Measurements from ENCODE around the gene AUTS2.

Gene AUTS2

GRCh38 chr7:70770154-70770553 is 1171.9 kb downstream of the AUTS2 start:
- no peak for DNase-seq

- DNase-seq, result no peak
These were observed 1173.2 kb downstream of the AUTS2 start for GRCh38 chr7:70771451-70771850.

DNA sequence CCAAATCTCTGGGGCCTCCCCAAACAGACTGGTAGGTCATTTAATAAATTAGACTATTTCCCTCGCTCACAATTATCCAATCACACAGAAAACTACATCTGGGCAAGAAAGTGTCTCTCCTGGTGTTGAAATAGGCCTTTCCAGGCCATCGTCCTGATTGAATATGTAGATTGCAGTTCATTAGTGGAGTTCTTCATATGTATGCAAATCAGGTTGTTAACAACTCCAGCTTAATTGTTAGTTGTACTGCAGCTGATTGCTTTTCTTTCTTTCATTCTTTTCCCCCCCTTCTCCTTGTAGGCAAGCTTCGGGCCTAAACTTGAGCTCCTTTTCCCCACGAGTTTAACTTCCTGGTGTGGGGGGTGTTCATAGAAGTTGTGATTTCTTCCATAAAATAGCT is 1174.6 kb downstream of the AUTS2 start:
- no peak for DNase-seq

DNA sequence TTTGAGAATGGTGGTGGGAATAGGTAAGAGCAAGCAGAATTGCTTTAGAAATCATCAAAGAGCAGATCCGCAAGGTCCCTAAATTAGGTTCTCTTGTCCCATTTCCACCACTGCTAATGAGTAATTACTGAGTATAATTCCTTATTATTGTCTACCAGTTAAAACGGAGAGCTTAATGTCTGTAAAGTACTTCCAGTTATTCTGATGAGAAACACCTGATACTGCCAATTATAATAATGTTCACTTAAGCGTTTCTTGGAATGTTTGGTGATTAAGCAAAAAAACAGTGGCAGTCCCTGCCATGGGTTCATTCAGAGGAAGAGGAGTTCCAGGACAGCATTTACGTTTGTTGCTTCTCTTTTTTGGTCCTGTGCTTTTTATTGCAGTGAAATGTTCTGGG is 1175.1 kb downstream of the AUTS2 start:
- no peak for DNase-seq

- DNase-seq, result no peak
These were observed 1176.8 kb downstream of the AUTS2 start for GRCh38 chr7:70774950-70775527.

- DNase-seq, result no peak
These were observed 1177.4 kb downstream of the AUTS2 start for GRCh38 chr7:70775570-70776156.

- DNase-seq, result no peak
These were observed 1178.4 kb downstream of the AUTS2 start for GRCh38 chr7:70776627-70777101.

DNA sequence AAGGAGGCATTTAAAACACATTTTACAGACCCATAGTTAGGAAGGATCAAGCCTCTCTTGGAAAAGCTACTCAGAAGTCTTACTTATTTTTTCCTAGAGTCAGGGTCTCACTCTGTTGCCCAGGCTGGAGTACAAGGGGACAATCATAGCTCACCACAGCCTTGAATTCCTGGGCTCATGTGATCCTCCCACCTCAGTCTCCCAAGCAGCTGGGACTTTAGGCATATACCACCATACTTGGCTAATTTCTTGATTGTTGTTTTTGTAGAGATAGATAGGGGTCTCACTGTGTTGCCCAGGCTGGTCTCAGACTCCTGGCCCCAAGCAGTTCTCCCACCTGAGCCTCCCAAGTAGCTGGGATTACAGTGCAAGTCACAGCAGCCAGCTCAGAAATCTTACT is 1179.0 kb downstream of the AUTS2 start:
- no peak for DNase-seq

DNA sequence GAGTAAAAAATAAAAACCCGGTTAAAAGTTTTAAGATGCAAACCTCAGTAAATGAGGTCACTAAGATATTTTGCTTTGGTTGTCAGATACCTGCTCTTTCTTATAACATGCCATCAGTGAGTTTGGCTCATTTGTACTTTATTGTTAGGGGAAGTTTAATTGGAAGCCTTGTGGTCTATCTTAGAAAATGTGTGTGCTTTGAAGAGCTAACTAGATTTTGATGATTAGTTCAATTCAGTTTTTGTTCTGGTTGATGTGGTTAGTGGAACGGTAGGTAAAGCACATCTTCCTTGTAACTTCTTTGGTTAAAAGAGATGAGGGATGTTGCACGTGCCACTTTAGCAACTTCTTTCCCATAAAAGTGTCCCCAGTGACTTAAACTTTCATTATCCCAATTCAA is 1180.3 kb downstream of the AUTS2 start:
- DNase-seq, result no peak

DNA sequence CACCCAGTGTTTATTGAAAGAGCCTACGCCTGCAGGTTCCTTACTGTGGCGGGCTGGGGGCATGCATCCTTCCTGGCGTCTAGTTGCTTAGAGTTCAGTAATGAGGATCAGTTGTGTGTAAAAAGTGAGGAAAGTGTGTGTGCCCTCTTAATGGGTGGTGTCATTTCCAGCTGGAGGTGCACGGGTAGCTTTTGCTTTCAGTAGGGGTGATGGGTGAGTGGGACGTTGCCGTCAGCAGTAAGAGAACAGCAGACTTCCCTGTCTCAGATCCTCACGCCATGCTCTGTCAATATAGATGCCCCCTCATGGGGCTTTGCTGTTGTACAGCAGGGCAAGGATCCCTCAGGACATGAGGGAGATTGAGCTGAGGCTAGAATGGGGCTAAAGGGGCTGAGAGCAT is 1181.0 kb downstream of the AUTS2 start:
- DNase-seq, result no peak

DNA sequence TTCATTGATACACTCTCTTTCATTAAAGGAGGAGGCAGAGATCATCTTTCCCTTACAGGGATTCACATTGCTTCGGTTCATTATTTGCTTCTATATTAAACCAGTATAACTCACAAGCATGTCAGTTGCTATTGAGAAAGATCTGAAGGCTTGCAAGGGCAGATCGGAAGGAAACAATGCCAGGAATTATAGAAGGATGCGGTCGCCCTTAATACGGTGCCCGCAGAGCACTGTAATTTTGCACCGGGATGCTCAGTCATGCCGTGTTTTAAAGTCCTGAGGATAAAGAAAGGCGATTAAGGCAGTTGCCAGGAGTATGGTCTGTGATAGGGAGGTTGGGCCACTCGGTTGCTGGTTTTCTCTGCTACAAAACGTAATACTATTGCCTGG is 1183.6 kb downstream of the AUTS2 start:
- DNase-seq, result no peak

- no peak for DNase-seq
These were observed 1184.5 kb downstream of the AUTS2 start for GRCh38 chr7:70782796-70783195.

- DNase-seq, result no peak
These were observed 1187.2 kb downstream of the AUTS2 start for GRCh38 chr7:70785427-70785826.

DNA sequence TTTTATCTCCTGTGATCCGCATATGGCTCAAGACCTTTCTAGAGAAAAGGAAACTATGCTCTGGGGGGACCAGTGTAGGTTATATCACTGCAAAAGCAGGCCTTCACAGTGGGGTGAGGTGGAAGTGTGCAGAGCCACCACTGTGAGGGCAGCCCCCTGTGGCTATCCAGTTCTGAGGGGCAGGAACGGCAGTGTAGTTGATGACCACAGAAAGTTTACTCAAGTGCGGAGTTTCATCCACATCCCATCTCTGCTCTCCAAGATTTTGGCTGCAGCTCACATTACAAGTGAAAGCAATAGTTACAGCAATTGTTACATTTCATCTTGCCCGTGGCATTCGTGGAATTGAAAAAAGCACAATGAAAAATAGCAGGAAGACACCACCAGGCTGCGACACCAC is 1187.8 kb downstream of the AUTS2 start:
- no peak for DNase-seq

GRCh38 chr7:70787286-70787685 is 1189.0 kb downstream of the AUTS2 start:
- DNase-seq, result no peak

- DNase-seq, result no peak
These were observed 1189.5 kb downstream of the AUTS2 start for GRCh38 chr7:70787771-70788170.

DNA sequence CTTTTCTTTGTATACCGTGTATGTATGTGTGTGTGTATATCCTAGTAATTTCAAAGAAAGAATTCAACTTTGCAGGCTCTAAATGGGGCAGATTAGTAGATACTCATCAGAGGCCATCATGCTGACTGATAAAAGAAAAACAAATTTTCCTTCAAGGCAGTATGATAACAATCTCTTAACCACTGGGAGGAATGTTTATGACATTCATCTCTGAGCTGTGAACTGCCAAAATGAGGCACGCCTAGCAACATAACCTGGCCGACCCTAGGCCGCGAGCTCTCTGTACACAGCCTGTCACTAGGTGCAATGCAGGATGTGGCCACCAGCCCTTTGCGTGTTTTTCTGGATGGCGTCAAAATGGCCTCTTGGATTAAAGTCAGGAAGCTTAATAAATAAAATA is 1190.0 kb downstream of the AUTS2 start:
- no peak for DNase-seq

GRCh38 chr7:70789481-70790214 is 1191.4 kb downstream of the AUTS2 start:
- DNase-seq, result no peak

GRCh38 chr7:70790215-70791073 is 1192.2 kb downstream of the AUTS2 start:
- DNase-seq, result no peak

DNA sequence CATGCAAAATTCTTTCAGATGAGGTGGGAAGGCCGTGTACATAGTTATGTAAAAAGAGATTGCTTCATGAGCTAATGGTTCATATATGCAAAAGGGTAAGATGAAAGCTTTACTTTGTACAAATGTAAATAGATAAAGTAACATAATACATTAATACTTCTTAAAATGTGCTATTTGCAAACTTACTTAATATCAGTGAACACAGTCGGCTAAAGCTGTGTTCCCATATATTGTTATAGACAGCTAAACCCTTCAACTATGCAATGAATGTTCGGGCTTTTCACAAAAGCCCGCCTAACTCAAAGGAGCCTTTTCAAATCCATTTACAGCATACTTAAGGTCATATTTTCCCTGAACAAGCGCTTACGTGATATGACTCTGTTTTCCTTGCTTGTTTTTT is 1193.1 kb downstream of the AUTS2 start:
- no peak for DNase-seq

DNA sequence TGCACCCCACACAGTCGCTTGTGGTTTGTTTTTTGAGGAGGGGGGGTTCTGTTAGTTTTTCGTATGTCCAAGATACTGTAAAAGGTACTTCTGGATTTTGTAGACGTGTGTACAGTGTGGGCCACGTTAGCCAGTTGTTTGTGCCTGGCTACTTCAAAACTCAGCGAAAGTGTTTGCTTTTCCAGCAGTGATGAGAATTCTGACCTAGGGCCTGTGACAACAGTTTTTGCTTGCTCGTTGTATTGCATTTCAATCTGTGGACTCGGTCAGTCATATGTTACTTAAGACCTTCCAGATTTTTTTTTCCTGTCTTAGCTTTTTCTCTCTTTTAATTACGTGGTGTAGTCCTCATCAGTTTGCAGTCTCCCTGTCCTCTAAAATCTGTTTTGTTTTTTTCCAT is 1194.8 kb downstream of the AUTS2 start:
- DNase-seq, result no peak

DNA sequence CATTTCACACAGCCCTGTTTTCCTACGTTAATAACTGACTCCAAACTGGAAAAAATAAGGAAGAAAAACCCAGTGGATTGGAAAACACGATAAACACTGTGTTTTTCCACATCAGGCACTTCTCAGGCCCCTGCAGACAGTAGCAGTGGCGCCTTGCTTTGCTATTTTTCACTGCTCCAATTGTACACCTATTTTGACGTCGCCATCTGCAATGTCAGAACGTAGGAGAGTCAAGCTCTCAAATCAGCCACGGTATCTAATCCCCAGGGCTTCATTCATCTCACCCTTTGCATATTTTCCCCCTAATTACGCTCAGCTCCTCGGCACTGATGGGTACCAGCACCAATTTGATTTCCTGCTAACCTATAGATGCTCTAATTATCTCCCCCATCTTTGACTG is 1195.5 kb downstream of the AUTS2 start:
- no peak for DNase-seq

- no peak for DNase-seq
These were observed 1196.7 kb downstream of the AUTS2 start for GRCh38 chr7:70794962-70795361.
